GM13976 (cell line): ENCODE data around the gene ADGRE1.

Experiments
- DNase-seq: peaks from one replicate; pipeline ENCODE4 v3.0.0; 2012; ENCODE audit warnings: low spot score
- CTCF ChIP-seq: IDR thresholded peaks from 2 replicates; pipeline ENCODE4 v1.5.1; 2012; ENCODE audit warnings: borderline replicate concordance, mild to moderate bottlenecking; ENCODE audit not compliant: insufficient read depth; ENCODE audit errors: extremely low read depth, missing control alignments, control extremely low read depth
- in situ Hi-C: fragments of 300-500 bp; cut with MboI; formaldehyde crosslinking; loops from one replicate; pipeline ENCODE4 v1.12.0; 2022; ENCODE audit warnings: low sequenced_read_pairs, mixed read lengths, inconsistent platforms; ENCODE audit not compliant: unreplicated experiment

The ADGRE1 gene

GRCh38 chr19:6887316-6887715, at the start of gene ADGRE1:
TSS of gene ADGRE1 (plus strand) at chr19:6887579. CDS start at chr19:6887609, 30 bp downstream.
- TF ChIP-seq CTCF: no peak
- DNase-seq: no peak
- in situ Hi-C loops: no loop called here

- in situ Hi-C loops: no loop called here
- no peak for TF ChIP-seq CTCF
- no peak for DNase-seq
Measured at GRCh38 chr19:6838062-6838655, 49.2 kb upstream of the ADGRE1 start.

- no peak for TF ChIP-seq CTCF
- no peak for DNase-seq
- in situ Hi-C loops: no loop called here
Measured at GRCh38 chr19:6842871-6843607, 44.3 kb upstream of the ADGRE1 start.

- in situ Hi-C loops: no loop called here
- TF ChIP-seq CTCF: no peak
- no peak for DNase-seq
Measured at GRCh38 chr19:6847828-6848200, 39.6 kb upstream of the ADGRE1 start.

GRCh38 chr19:6848986-6849385, 38.4 kb upstream of the ADGRE1 start:
- in situ Hi-C loops: no loop called here
- no peak for TF ChIP-seq CTCF
- DNase-seq: no peak

- TF ChIP-seq CTCF: no peak
- DNase-seq: no peak
- in situ Hi-C loops: loop anchor here (25.0 kb wide), 1 partner anchor 338 kb away; the partner anchor contains the start of gene TUBB4A
Measured at GRCh38 chr19:6849876-6850275, 37.5 kb upstream of the ADGRE1 start.

GRCh38 chr19:6851359-6851758, 36.0 kb upstream of the ADGRE1 start:
- in situ Hi-C loops: loop anchor here (25.0 kb wide), 1 partner anchor 339 kb away; the partner anchor contains the start of gene TUBB4A
- DNase-seq: no peak
- no peak for TF ChIP-seq CTCF
